Epidermal melanocyte (primary cell): ENCODE measurements around the gene OAF.

Experiments used
- DNase-seq: peaks from one replicate; pipeline ENCODE4 v3.0.0; 2011; ENCODE audit warnings: low spot score; ENCODE audit not compliant: insufficient read length

Gene OAF

GRCh38 chr11:120221115-120221752 lies 10.4 kb downstream of the OAF start:
- no peak for DNase-seq

- no peak for DNase-seq
Observed at GRCh38 chr11:120222916-120223315, 12.1 kb downstream of the OAF start.

GRCh38 chr11:120223793-120224192 lies 13.0 kb downstream of the OAF start:
- no peak for DNase-seq

GRCh38 chr11:120224361-120224760 lies 13.5 kb downstream of the OAF start:
- DNase-seq: no peak

GRCh38 chr11:120224972-120225909 lies 14.4 kb downstream of the OAF start:
- DNase-seq: no peak

GRCh38 chr11:120226242-120226641 lies 15.4 kb downstream of the OAF start:
- no peak for DNase-seq

- DNase-seq: no peak
Observed at GRCh38 chr11:120226714-120227113, 15.9 kb downstream of the OAF start.

GRCh38 chr11:120227228-120227852 lies 16.5 kb downstream of the OAF start:
- no peak for DNase-seq

GRCh38 chr11:120228794-120229384 lies 18.1 kb downstream of the OAF start:
- no peak for DNase-seq

- DNase-seq: no peak
Observed at GRCh38 chr11:120229451-120230424, 18.9 kb downstream of the OAF start.

- DNase-seq: no peak
Observed at GRCh38 chr11:120230433-120231071, 19.7 kb downstream of the OAF start.

GRCh38 chr11:120231963-120232362 lies 21.1 kb downstream of the OAF start:
- no peak for DNase-seq

GRCh38 chr11:120233207-120233803 lies 22.5 kb downstream of the OAF start:
- DNase-seq: no peak

- DNase-seq: no peak
Observed at GRCh38 chr11:120235024-120235628, 24.3 kb downstream of the OAF start.

- no peak for DNase-seq
Observed at GRCh38 chr11:120236169-120237107, 25.6 kb downstream of the OAF start.

- DNase-seq: no peak
Observed at GRCh38 chr11:120238968-120239620, 28.3 kb downstream of the OAF start.

- no peak for DNase-seq
Observed at GRCh38 chr11:120239713-120240640, 29.1 kb downstream of the OAF start, which contains the start of gene POU2F3. Gene POU2F3 (plus strand): TSS chr11:120240140. CDS start chr11:120240344, 204 bp downstream.
